Skeletal muscle satellite cell (primary cell): ENCODE data around the gene ADRA2A.

Experiments used
- H3K27me3 ChIP-seq: 2 replicates; pipeline ENCODE4 v1.7.0; 2013; ENCODE audit warnings: low read length; ENCODE audit not compliant: control insufficient read depth, insufficient read depth
- H3K36me3 ChIP-seq: 2 replicates; pipeline ENCODE4 v1.7.0; 2013; ENCODE audit warnings: mild to moderate bottlenecking, control low read depth, low read length; ENCODE audit not compliant: insufficient read depth
- H3K4me1 ChIP-seq: 2 replicates; pipeline ENCODE4 v1.7.0; 2013; ENCODE audit warnings: low read length; ENCODE audit not compliant: control insufficient read depth, insufficient read depth
- H3K4me2 ChIP-seq: 2 replicates; pipeline ENCODE4 v1.7.0; 2013; ENCODE audit warnings: mild to moderate bottlenecking, low read length
- H3K4me3 ChIP-seq: 2 replicates; pipeline ENCODE4 v1.7.0; 2013; ENCODE audit warnings: low read length
- H3K9ac ChIP-seq: 2 replicates; pipeline ENCODE4 v1.7.0; 2013; ENCODE audit warnings: mild to moderate bottlenecking, low read depth, low read length, moderate library complexity
- H3K9me3 ChIP-seq: replicated peaks from 2 replicates; pipeline ENCODE4 v1.7.0; 2013; ENCODE audit warnings: mild to moderate bottlenecking, control low read depth, low read length
- small RNA-seq: library from RNA; depleted of rRNA; stranded (forward); fragments of <200 nt; gene quantifications from one replicate; pipeline ENCODE3, GENCODE V24; 2012

The ADRA2A gene

DNA sequence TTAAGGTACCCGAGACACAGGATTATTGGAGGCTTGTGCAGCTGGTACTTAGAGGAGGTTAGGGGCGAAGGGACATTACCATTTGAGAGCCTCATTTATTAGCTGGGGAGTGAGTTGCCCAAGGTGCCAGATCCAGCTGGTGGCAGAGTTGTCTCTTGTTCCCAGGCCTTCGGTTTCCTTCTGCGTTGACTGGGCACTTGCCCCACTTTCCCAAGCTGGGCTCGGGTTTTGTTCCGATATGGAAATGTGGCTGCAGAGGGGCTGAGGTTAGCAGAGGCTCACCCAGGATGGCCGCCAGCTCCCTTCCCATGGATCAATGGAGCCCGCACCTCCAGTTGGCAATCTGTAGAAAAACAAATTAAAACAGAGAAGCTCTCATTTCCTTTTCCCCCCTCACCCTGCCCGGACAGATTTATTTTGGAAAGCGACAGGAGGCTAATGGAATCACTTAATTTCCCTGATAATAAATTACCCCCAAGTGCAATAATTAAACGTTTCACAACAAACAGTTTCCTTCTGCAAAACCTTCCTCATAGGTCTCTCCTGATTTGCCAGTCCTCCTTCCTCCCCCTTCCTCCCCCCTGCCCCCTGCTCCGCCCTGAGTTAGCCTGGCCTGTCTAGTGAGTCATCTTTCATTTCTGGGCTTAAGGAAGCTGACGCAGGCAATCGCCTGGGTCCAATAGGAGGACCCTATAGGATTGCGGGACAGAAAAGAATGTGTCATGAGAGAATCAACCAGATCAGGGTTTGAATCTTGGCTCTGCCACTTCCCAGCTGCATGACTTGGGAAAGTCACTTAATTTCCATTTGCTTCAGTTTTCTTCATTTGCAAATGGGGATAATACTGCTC lies 51.7 kb downstream of the ADRA2A start:
- peak overlapping the region; percentile 53 for H3K4me2 ChIP-seq
- no peaks in the 10 kb centered on the region for H3K36me3 ChIP-seq
- H3K27me3 ChIP-seq: no peaks in the 10 kb centered on the region
- peak overlapping the region; percentile 5 for H3K4me3 ChIP-seq
- H3K4me1 ChIP-seq: peaks cover 6% of the 10 kb centered on the region
- no peak overlapping the region for H3K9ac ChIP-seq
- no peaks in the 10 kb centered on the region for H3K9me3 ChIP-seq

GRCh38 chr10:111129363-111129762 lies 52.5 kb downstream of the ADRA2A start:
- Histone ChIP-seq H3K4me1 (peaks cover 6% of the 10 kb centered on the region), H3K9ac (no peak overlapping the region), H3K36me3 (no peaks in the 10 kb centered on the region), H3K27me3 (no peaks in the 10 kb centered on the region), H3K4me3 (no peak overlapping the region), H3K4me2 (peak overlapping the region; percentile 34), H3K9me3 (no peaks in the 10 kb centered on the region)

DNA sequence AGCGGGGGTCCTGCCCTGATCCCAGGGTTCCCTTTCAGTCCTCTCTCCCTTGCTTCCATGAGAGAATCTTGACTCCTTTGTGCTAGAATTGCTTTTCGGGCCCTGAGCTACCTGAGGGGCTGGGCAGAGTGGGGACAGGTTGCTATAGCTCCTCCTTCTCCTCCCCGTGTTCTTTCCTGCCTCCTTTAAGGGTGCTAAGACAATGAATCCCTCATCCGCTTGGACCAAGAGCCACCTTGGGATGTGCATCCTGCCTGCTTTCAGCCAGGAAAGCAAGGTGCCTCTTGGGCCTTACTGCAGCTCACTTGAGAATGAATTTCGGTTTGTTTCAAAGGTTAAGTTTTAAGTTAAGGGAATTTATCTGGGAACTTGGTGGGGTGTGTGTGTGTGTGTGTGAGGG lies 53.6 kb downstream of the ADRA2A start:
- no peaks in the 10 kb centered on the region for H3K27me3 ChIP-seq
- H3K9ac ChIP-seq: no peak overlapping the region

More for the DNA sequence above, 53.6 kb downstream of the ADRA2A start:
- H3K4me1 ChIP-seq: peaks cover 6% of the 10 kb centered on the region
- H3K9me3 ChIP-seq: no peaks in the 10 kb centered on the region
- H3K36me3 ChIP-seq: no peaks in the 10 kb centered on the region
- no peak overlapping the region for H3K4me3 ChIP-seq
- H3K4me2 ChIP-seq: no peak overlapping the region

Small RNA genes lying within 50 kb of the gene (small RNA-seq; reads per million reads assigned to genes)
- 0.28 reads per million for gene AL355863.1
